HEK293 (cell line): ENCODE measurements around the gene FUCA1.

Experiments used
- CTCF ChIA-PET: fragments of 350-600 bp; formaldehyde crosslinking; extraction: SDS; loops from one replicate; lab custom pipeline; 2021; ENCODE audit warnings: antibody characterized with exemption; lab: Yijun Ruan, JAX
- POLR2A ChIA-PET: fragments of 300-600 bp; formaldehyde crosslinking; extraction: SDS; loops from one replicate; lab custom pipeline; 2020; ENCODE audit warnings: antibody characterized with exemption, inconsistent platforms; lab: Yijun Ruan, JAX
- H3K27ac ChIP-seq: fragments of 200-500 bp; sonication (Bioruptor generic); 2 replicates; pipeline ENCODE4 v1.5.1; 2014; ENCODE audit warnings: low read depth, low read length, control low read depth, inconsistent platforms; ENCODE audit errors: extremely low read depth
- H3K36me3 ChIP-seq, 2 experiments: fragments of 200-500 bp in 1 of 2; sonication (Bioruptor generic) in 1 of 2; 1 replicate in 1 of 2; 2 replicates in 1 of 2; pipeline ENCODE4 v1.5.1; 2014 to 2017; ENCODE audit warnings: inconsistent platforms in 2 of 2, low read length in 2 of 2; ENCODE audit not compliant: control insufficient read depth in 2 of 2, insufficient read depth in 1 of 2
- H3K4me1 ChIP-seq: fragments of 200-500 bp; sonication (Bioruptor generic); 2 replicates; pipeline ENCODE4 v1.5.1; 2014; ENCODE audit warnings: mild to moderate bottlenecking, low read length, inconsistent platforms; ENCODE audit not compliant: control insufficient read depth, insufficient read depth
- H3K4me3 ChIP-seq: 2 replicates; pipeline ENCODE4 v1.5.1; 2011; ENCODE audit warnings: low read depth, mild to moderate bottlenecking, control low read depth, low read length, moderate library complexity
- H3K9me3 ChIP-seq: fragments of 200-500 bp; sonication (Bioruptor generic); 2 replicates; pipeline ENCODE4 v1.5.1; 2014; ENCODE audit warnings: low read depth, low read length, inconsistent platforms; ENCODE audit not compliant: control insufficient read depth, insufficient read depth
- BCL6B ChIP-seq: fragments of 450-650 bp; formaldehyde crosslinking; IDR thresholded peaks from 2 replicates; pipeline ENCODE4 v1.5.1; 2017; ENCODE audit warnings: missing biosample characterization, missing genetic modification characterization
- CTCF ChIP-seq: fragments of 450-650 bp; formaldehyde crosslinking; IDR thresholded peaks from 2 replicates; pipeline ENCODE4 v1.5.1; 2016; ENCODE audit warnings: missing biosample characterization, missing genetic modification characterization
- HOXC10 ChIP-seq: sonication (generic); formaldehyde crosslinking; IDR thresholded peaks from 2 replicates; pipeline ENCODE4 v1.8.1; 2023; ENCODE audit warnings: mild to moderate bottlenecking, missing genetic modification reagents
- PATZ1 ChIP-seq: fragments of 450-650 bp; formaldehyde crosslinking; IDR thresholded peaks from 2 replicates; pipeline ENCODE4 v1.5.1; 2016; ENCODE audit warnings: missing biosample characterization, missing genetic modification characterization
- ZFHX2 ChIP-seq: fragments of 450-650 bp; formaldehyde crosslinking; conservative IDR thresholded peaks from 2 replicates; pipeline ENCODE4 v1.5.1; 2016; ENCODE audit warnings: missing biosample characterization, missing genetic modification characterization
- ZFP41 ChIP-seq: fragments of 450-650 bp; formaldehyde crosslinking; IDR thresholded peaks from 2 replicates; pipeline ENCODE4 v1.5.1; 2016; ENCODE audit warnings: missing biosample characterization, missing genetic modification characterization, borderline replicate concordance
- ZNF10 ChIP-seq: fragments of 450-650 bp; formaldehyde crosslinking; IDR thresholded peaks from 2 replicates; pipeline ENCODE4 v1.5.1; 2017; ENCODE audit warnings: missing biosample characterization, missing genetic modification characterization
- ZNF18 ChIP-seq: fragments of 450-650 bp; formaldehyde crosslinking; IDR thresholded peaks from 2 replicates; pipeline ENCODE4 v1.5.1; 2016; ENCODE audit warnings: missing biosample characterization, missing genetic modification characterization
- ZNF19 ChIP-seq: fragments of 450-650 bp; formaldehyde crosslinking; IDR thresholded peaks from 2 replicates; pipeline ENCODE4; 2016; ENCODE audit warnings: missing biosample characterization, missing genetic modification characterization, low read depth
- ZNF585B ChIP-seq: fragments of 450-650 bp; formaldehyde crosslinking; IDR thresholded peaks from 2 replicates; pipeline ENCODE4 v1.5.1; 2016; ENCODE audit warnings: missing biosample characterization, missing genetic modification characterization
- ZNF600 ChIP-seq: fragments of 450-650 bp; formaldehyde crosslinking; IDR thresholded peaks from 2 replicates; pipeline ENCODE4 v1.5.1; 2016; ENCODE audit warnings: missing biosample characterization, missing genetic modification characterization
- ZNF639 ChIP-seq: fragments of 450-650 bp; formaldehyde crosslinking; IDR thresholded peaks from 2 replicates; pipeline ENCODE4 v1.5.1; 2016; ENCODE audit warnings: missing biosample characterization, missing genetic modification characterization
- ZNF654 ChIP-seq: fragments of 450-650 bp; formaldehyde crosslinking; IDR thresholded peaks from 2 replicates; pipeline ENCODE4 v1.5.1; 2016; ENCODE audit warnings: low read depth, missing biosample characterization, missing genetic modification characterization
- ZNF792 ChIP-seq: fragments of 450-650 bp; formaldehyde crosslinking; IDR thresholded peaks from 2 replicates; pipeline ENCODE4 v1.5.1; 2016; ENCODE audit warnings: missing biosample characterization, missing genetic modification characterization

FUCA1 gene

GRCh38 chr1:23797478-23798448 is 70.3 kb downstream of the FUCA1 start (continued):
- no peak for TF ChIP-seq ZNF18
- TF ChIP-seq, all 188 proteins: peak for 0

- no peak overlapping the region for H3K4me3 ChIP-seq
- H3K27ac ChIP-seq: no peak overlapping the region
- POLR2A ChIA-PET: interaction anchor here (0.7 to 1.0 kb wide), 2 partner anchors 19 to 25 kb away, joined by 3 to 4 read pairs; partner anchors contain the start of gene PITHD1
- peaks cover 0 to 69% of the 10 kb centered on the region in 2 experiments; a peak in 2 of 3 replicates for H3K36me3 ChIP-seq
- H3K9me3 ChIP-seq: no peaks in the 10 kb centered on the region
- peaks cover 7% of the 10 kb centered on the region; the same call in 1 of the 2 replicates for H3K4me1 ChIP-seq
- TF ChIP-seq ZNF585B (tag by site-specific recombination) (no peak), ZNF639 (no peak), ZNF19 (tag by site-specific recombination) (no peak), ZNF792 (tag by site-specific recombination) (no peak), ZNF10 (tag by site-specific recombination) (no peak), ZNF600 (tag by site-specific recombination) (0 out of 2 replicates have a peak, but pooled peaks have one; percentile 43), CTCF (peak; percentile 26; the same call in 1 of the 2 replicates), PATZ1 (0 out of 2 replicates have a peak, but pooled peaks have one; percentile 11), HOXC10 (no peak), ZFHX2 (tag by site-specific recombination) (no peak), BCL6B (no peak), ZNF654 (tag by site-specific recombination) (no peak), ZFP41 (tag by site-specific recombination) (no peak)
- CTCF ChIA-PET: interaction anchor here (3.1 kb wide), 1 partner anchor 25 kb away, joined by 15 read pairs; no protein-coding TSS in a partner anchor
Observed at GRCh38 chr1:23796466-23797271, 71.4 kb downstream of the FUCA1 start.
